Measurements from ENCODE around the gene UMODL1. TPM values are rescaled to one million over a fixed set of nuclear protein-coding genes. Genes with fewer than 3 reads are reported as not detected.
"Not testable (repeated sequence)": the region's sequence is repeated elsewhere in the genome, so short reads cannot be mapped to it uniquely, and the experiment has no call there.

Gene UMODL1
- total and polyA plus RNA-seq, 8 donors = under 0.01 TPM; not detected in 7

- H3K36me3 ChIP-seq = no peaks in the 10 kb centered on the region
- H3K27ac ChIP-seq = no peak overlapping the region
- WGBS, 5 donors = 90 to 95% (median 95%) methylated on average over 35 of the region's 35 CpGs
- H3K27me3 ChIP-seq = peaks cover 0 to 41% (median 0%) of the 10 kb centered on the region in 3 donors
- TF ChIP-seq, protein P1, sequence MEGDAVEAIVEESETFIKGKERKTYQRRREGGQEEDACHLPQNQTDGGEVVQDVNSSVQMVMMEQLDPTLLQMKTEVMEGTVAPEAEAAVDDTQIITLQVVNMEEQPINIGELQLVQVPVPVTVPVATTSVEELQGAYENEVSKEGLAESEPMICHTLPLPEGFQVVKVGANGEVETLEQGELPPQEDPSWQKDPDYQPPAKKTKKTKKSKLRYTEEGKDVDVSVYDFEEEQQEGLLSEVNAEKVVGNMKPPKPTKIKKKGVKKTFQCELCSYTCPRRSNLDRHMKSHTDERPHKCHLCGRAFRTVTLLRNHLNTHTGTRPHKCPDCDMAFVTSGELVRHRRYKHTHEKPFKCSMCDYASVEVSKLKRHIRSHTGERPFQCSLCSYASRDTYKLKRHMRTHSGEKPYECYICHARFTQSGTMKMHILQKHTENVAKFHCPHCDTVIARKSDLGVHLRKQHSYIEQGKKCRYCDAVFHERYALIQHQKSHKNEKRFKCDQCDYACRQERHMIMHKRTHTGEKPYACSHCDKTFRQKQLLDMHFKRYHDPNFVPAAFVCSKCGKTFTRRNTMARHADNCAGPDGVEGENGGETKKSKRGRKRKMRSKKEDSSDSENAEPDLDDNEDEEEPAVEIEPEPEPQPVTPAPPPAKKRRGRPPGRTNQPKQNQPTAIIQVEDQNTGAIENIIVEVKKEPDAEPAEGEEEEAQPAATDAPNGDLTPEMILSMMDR (IDR thresholded peaks at IDR 0.05) = no peak
- no peak for TF ChIP-seq EP300 (IDR thresholded peaks at IDR 0.05)
- TF ChIP-seq POLR2A (IDR thresholded peaks at IDR 0.05) = no peak
- TF ChIP-seq POLR2AphosphoS5 (IDR thresholded peaks at IDR 0.05) = no peak
- H3K9me3 ChIP-seq = no peaks in the 10 kb centered on the region
- DNase-seq = no peak
- H3K4me3 ChIP-seq = no peak overlapping the region
- no peaks in the 10 kb centered on the region for H3K4me1 ChIP-seq
- intact Hi-C loops (cut with DNase I; ENCODE audit: low total_unique reads) = no loop called here
These were observed 4.8 kb downstream of the UMODL1 start for GRCh38 chr21:42075686-42076471.

DNA sequence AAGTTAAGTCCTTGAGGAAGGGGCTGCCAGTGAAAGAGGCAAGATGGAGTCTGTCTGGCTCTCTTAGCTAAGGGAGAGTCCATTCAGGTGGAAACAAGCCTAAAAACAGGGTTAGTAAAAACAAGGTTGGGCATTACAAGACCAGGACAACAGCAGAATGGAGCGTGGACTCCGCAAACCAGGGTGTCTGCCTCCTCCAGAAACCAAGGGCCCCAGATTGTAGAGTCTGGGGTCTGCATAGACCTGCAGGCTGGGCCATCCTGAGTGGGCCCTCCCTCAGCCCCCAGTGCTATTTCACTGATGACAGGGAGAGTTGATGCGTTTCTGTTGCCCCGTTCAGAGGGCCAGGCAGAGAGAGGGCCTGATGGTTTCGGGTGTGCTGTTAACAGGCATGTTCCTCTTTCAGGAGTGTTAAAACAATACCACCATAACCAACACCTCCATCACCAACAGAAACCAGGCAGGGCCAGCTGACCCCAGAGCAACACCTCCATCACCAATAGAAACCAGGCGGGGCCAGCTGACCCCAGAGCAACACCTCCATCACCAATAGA, 6.6 kb downstream of the UMODL1 start:
- intact Hi-C loops (cut with DNase I; ENCODE audit: low total_unique reads); H3K27ac ChIP-seq; H3K4me3 ChIP-seq; H3K36me3 ChIP-seq; DNase-seq; H3K9me3 ChIP-seq; H3K4me1 ChIP-seq: not testable (repeated sequence)
- WGBS, 5 donors = 78 to 94% (median 91%) methylated on average over 6 of the region's 6 CpGs
- H3K27me3 ChIP-seq = peaks cover 0 to 28% (median 0%) of the 10 kb centered on the region in 3 donors

- DNase-seq; H3K9me3 ChIP-seq; H3K4me1 ChIP-seq; H3K27ac ChIP-seq; H3K36me3 ChIP-seq; H3K4me3 ChIP-seq; intact Hi-C loops (cut with DNase I; ENCODE audit: low total_unique reads): not testable (repeated sequence)
- H3K27me3 ChIP-seq = peaks cover 0 to 21% (median 0%) of the 10 kb centered on the region in 3 donors
- WGBS, 5 donors = 69 to 92% (median 85%) methylated on average over 4 to 9 of the region's 10 CpGs
These were observed 7.3 kb downstream of the UMODL1 start for GRCh38 chr21:42078247-42079007.

- intact Hi-C loops (cut with DNase I; ENCODE audit: low total_unique reads) = no loop called here
- no peak overlapping the region for H3K4me3 ChIP-seq
- no peak overlapping the region for H3K27ac ChIP-seq
- H3K36me3 ChIP-seq = no peaks in the 10 kb centered on the region
- no peaks in the 10 kb centered on the region for H3K9me3 ChIP-seq
- no peaks in the 10 kb centered on the region for H3K4me1 ChIP-seq
- H3K27me3 ChIP-seq = peaks cover 0 to 15% (median 0%) of the 10 kb centered on the region in 3 donors
- no peak for DNase-seq
- WGBS, 5 donors = 78 to 89% (median 86%) methylated on average over 11 to 13 of the region's 13 CpGs
- TF ChIP-seq POLR2AphosphoS5 (IDR thresholded peaks at IDR 0.05) = no peak
- TF ChIP-seq POLR2A (IDR thresholded peaks at IDR 0.05) = no peak
- TF ChIP-seq EP300 (IDR thresholded peaks at IDR 0.05) = no peak
- TF ChIP-seq, protein P1 (IDR thresholded peaks at IDR 0.05) = no peak
These were observed 8.2 kb downstream of the UMODL1 start for GRCh38 chr21:42079008-42079938.

Measured in stomach (tissue), 9 donors.